Activated T-cell treated with anti-CD3 and anti-CD28 coated beads, Interleukin-2, amount 50 U/mL, for 24 hours (primary cell): Measurements from ENCODE around the gene SCAF8.
"Not testable (repeated sequence)": the region's sequence is repeated elsewhere in the genome, so short reads cannot be mapped to it uniquely, and the experiment has no call there.

ENCODE experiments used
- DNase-seq: peaks from one replicate; pipeline ENCODE4 v3.0.0-alpha.2; 2020
- H3K27ac Mint-ChIP-seq: 2 replicates; pipeline ENCODE4 v1.8.0; 2020; ENCODE audit warnings: mild to moderate bottlenecking, mixed read lengths
- H3K27me3 Mint-ChIP-seq: 2 replicates; pipeline ENCODE4 v1.8.0; 2020; ENCODE audit warnings: mixed read lengths
- H3K36me3 Mint-ChIP-seq: 2 replicates; pipeline ENCODE4 v1.8.0; 2020; ENCODE audit warnings: low read depth, mixed read lengths
- H3K4me1 Mint-ChIP-seq: 2 replicates; pipeline ENCODE4 v1.8.0; 2020; ENCODE audit warnings: low read depth, mixed read lengths
- H3K4me3 Mint-ChIP-seq: 2 replicates; pipeline ENCODE4 v1.8.0; 2020; ENCODE audit warnings: mild to moderate bottlenecking, moderate library complexity, mixed read lengths
- H3K9me3 Mint-ChIP-seq: 2 replicates; pipeline ENCODE4 v1.8.0; 2020; ENCODE audit warnings: mixed read lengths

Gene SCAF8

DNA sequence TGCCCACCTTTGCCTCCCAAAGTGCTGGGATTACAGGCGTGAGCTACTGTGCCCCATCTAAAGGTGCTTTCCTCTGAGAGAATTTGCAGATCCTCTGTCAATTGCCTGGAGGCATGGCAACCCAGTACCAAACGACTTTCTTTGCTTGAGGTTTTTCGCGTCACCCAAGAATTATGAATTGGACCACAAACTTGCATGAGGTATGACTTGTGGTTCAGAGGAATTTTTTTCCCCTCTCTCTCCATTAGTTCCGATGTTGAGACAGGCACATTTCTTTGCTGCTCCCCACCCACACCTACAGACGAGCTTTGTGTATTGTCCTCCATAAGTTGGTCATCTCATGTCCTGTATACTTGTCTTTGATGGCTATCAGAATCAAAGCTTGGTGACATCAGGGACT lies 11.8 kb upstream of the SCAF8 start:
- no peak for DNase-seq
- Mint-ChIP-seq H3K36me3 (peaks cover 3% of the 10 kb centered on the region), H3K9me3 (peaks cover 4% of the 10 kb centered on the region), H3K4me3 (no peak overlapping the region), H3K27me3 (peaks cover 20% of the 10 kb centered on the region), H3K4me1 (no peaks in the 10 kb centered on the region), H3K27ac (no peak overlapping the region)

DNA sequence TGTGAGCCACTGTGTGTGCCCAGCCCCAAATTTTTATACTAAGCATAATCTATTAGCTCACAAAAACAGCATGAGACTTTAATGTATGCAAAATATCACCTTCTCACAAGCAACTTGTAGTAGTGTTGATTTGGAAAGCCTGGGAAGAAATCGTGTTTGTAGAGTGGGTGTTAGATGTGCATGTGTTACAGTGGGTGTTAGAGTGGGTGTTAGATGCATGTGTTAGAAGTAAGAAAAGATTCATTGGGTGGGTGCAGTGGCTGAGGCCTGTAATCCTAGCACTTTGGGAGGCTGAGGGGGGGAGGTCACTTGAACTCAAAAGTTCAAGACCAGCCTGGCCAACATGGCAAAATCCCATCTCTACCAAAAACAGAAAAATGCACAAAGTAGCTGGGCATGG lies 6.3 kb upstream of the SCAF8 start:
- Mint-ChIP-seq H3K9me3 (no peaks in the 10 kb centered on the region), H3K27me3 (peaks cover 11% of the 10 kb centered on the region), H3K27ac (no peak overlapping the region), H3K36me3 (no peaks in the 10 kb centered on the region), H3K4me3 (no peak overlapping the region), H3K4me1 (peaks cover 3% of the 10 kb centered on the region)
- DNase-seq, result no peak

DNA sequence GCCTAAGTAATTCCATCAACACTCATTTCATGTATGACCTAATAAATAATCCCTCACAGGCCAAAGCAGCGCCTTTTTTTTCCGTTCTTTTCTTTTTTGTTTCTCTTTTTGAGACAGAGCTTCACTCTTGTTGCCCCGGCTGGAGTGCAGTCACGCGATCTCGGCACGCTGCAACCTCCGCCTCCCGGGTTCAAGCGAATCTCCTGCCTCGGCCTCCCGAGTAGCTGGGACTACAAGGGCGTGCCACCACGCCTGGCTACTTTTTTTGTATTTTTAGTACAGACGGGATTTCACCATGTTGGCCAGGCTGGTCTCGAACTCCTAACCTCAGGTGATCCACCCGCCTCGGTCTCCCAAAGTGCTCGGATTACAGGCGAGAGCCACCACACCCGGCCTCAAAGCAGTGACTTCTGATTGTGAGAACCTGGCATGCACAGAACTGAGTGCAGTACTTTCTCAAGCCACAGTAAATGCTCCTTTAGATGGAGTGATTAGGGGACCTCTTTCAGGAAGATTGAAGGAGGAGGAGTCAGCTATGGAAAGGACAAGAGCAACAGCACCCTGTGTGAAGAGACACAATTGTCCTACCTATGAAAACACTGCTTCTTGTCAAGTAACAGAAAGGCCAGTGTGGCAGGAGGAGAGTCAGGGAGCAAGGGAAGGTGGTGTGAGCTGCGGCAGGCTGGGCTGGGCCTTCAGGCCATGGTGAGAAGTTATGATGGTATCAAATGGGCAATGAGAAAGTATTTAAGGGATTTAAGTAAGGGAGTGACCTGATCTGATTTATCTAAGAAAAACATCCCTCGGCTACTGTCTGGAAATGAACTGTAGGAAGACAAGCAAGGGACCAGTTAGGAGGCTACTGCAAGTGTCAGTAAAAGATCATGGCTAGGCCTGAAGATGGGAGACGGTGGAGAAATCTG lies 1.7 kb upstream of the SCAF8 start:
- Mint-ChIP-seq H3K27me3 (no peaks in the 10 kb centered on the region), H3K27ac (no peak overlapping the region), H3K4me1 (peaks cover 27% of the 10 kb centered on the region), H3K36me3 (peaks cover 18% of the 10 kb centered on the region), H3K4me3 (peak overlapping the region; percentile 32), H3K9me3 (no peaks in the 10 kb centered on the region)
- DNase-seq, result no peak

DNA sequence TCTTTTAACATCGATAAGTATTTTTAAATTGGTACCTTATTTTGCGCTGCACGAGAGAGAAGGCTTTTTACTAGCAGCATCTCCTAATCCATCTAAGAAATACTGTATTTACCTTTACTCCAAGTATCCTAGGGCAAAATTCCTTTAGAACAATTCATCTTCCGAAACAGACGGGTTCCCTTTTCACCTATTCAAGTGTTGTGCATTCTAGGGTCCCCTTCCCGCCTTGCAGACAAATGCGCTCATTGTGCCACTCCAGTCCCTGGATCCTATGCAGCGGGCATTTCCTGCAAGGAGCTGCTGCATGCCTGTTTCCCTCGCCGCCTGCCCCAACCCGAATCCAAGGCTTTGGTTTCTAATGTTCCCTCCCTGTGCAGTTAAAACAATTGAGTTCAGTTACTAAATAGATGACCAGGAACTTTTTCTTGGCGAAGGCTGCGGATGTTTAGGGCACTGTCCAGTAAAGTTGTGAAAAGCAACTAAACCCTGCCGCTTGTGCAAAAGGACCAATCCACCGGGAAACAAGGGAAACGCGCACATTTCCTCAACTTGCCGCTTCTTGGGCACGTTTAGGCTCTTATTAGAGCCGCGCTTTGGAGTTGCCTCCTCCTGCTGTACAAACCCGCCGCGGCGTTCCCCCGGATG lies 556 bp upstream of the SCAF8 start:
- Mint-ChIP-seq H3K27me3 (no peaks in the 10 kb centered on the region), H3K27ac (peak overlapping the region; percentile 86), H3K4me1 (peaks cover 38% of the 10 kb centered on the region), H3K36me3 (peaks cover 28% of the 10 kb centered on the region), H3K9me3 (no peaks in the 10 kb centered on the region), H3K4me3 (peak overlapping the region; percentile 83)
- no peak for DNase-seq

DNA sequence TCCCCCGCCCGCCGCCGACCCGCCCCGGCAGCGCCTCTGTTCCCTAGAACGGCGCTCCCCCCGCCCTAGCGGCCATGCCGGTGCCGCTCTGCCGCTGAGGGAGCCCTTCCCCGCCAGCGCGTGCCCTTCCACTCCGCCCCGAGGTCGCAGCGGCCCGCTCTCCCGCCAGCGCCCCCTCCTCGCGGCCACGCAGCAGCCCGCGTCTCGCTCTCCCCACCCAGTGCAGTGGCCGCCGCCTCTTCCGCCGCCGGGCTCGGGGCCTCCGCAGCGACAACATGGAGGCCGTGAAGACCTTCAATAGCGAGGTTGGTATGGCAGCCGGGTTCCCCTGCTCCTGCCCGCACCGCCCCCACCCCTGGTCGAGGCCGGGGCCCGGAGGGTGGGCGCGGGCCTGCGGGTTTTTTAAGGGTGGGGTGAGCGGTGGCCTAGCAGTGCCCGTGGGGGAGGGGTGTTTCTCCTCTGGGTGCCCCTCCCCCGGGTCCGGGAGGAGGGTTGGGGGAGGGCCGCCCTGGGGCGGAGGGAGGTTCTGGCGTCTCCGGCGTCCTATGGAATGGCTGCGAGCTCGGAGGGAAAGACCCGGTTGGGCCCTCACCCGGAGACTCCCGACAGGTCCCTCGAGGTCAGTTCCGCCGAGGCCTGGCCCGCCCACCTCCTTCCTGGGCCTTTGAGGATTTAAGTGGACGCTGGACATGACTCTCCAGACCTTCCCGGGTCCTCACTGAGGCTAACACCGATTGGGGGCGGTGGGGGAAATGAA lies 588 bp downstream of the SCAF8 start:
- Mint-ChIP-seq H3K9me3 (no peaks in the 10 kb centered on the region), H3K4me3 (peak overlapping the region; percentile 87), H3K27me3 (no peaks in the 10 kb centered on the region), H3K4me1 (peaks cover 49% of the 10 kb centered on the region), H3K36me3 (peaks cover 39% of the 10 kb centered on the region), H3K27ac (peak overlapping the region; percentile 97)
- peak; percentile 93 for DNase-seq

DNA sequence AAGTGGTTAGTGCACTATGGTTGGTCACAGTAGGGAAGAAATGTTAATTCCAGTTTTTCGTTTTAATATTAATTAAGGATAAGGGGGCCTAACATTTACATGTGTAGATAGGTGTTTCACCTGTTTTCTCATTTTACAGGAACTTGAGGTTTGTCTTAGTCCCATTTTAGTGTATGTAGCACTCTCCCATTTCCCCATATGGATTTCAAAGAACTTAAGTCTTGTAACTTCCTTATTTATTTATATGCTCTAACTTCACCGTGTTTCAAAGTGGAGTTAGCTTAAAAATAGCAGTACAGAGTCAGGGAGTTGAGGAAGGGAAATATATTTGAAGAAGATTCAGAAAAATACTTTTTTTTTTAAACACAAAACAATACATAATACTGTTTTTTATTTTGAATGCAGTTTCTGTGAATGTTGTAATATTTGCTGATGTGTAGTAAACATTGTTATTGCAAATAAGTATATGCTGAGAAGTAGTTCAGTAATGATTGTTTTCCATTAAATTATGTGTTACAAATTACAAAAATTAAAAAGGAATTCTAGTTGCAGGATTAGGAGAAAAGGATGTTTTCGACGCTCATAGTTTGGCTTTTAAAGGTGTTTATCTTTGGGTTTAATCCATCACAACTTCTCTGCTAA lies 3.5 kb downstream of the SCAF8 start:
- peak overlapping the region; percentile 18 for H3K4me3 Mint-ChIP-seq
- H3K9me3 Mint-ChIP-seq, result no peaks in the 10 kb centered on the region
- peaks cover 54% of the 10 kb centered on the region for H3K36me3 Mint-ChIP-seq
- H3K27ac Mint-ChIP-seq, result peak overlapping the region; percentile 50
- DNase-seq, result no peak
- H3K27me3 Mint-ChIP-seq, result no peaks in the 10 kb centered on the region
- H3K4me1 Mint-ChIP-seq, result peaks cover 71% of the 10 kb centered on the region

DNA sequence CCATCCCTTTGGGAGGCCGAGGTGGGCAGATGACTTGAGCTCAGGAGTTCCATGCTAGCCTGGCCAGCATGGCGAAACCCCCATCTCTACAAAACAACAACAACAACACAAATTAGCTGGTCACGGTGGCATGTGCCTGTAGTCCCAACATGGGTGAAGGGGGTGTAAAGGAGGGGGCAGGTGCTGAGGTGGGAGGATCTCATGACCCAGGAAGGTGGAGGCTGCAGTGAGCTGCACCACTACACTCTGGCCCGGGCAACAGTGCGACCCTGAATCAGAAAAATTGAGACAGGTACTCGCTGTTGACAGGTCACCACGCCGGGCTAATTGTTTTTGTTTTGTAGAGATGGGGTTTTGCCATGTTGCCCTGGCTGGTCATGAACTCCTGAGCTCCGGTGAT lies 4.2 kb downstream of the SCAF8 start:
- peaks cover 72% of the 10 kb centered on the region for H3K4me1 Mint-ChIP-seq
- no peaks in the 10 kb centered on the region for H3K9me3 Mint-ChIP-seq
- DNase-seq, result no peak
- H3K27me3 Mint-ChIP-seq, result no peaks in the 10 kb centered on the region
- peak overlapping the region; percentile 38 for H3K27ac Mint-ChIP-seq
- H3K36me3 Mint-ChIP-seq, result peaks cover 61% of the 10 kb centered on the region
- H3K4me3 Mint-ChIP-seq, result no peak overlapping the region

DNA sequence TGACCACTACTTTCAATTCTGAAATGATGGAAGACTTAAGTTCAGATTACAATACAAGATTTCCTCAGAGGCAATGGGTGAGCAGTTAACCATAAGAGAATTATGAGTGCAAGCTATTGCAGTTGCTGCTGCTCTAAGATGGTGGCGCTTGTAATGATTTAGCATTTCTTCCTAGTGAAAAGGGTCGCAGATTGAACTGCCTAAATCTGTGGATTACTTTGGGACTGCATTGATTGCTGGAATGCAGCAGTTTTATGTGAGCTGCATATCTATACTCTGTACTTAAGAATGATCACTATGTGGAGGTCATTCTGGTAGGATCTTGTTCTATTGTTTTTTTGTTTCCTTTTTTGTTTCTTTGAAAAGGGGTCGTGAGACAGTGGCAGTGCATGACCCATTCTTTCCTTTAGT lies 5.3 kb downstream of the SCAF8 start:
- H3K4me1 Mint-ChIP-seq, result peaks cover 74% of the 10 kb centered on the region
- no peak overlapping the region for H3K4me3 Mint-ChIP-seq
- H3K36me3 Mint-ChIP-seq, result peaks cover 71% of the 10 kb centered on the region
- DNase-seq, result no peak
- H3K27ac Mint-ChIP-seq, result peak overlapping the region; percentile 38
- no peaks in the 10 kb centered on the region for H3K9me3 Mint-ChIP-seq
- H3K27me3 Mint-ChIP-seq, result no peaks in the 10 kb centered on the region

DNA sequence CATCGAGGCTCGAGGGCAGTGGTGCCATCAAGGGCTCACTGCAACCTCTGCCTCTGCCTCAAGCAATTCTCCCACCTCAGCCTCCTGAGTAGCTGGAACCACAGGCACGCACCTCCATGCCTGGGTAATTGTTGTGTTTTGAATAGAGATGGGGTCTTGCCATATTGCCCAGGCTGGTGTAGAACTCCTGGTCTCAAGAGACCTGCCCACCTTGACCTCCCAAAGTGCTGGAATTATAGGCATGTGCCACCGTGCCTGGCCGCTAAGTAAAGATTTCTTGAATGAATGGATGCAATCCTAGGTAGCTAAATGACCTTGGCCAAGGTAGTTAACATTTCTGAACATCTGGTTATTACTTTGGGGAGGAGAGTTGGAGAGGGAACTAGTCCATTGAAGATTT lies 7.4 kb downstream of the SCAF8 start:
- no peak overlapping the region for H3K4me3 Mint-ChIP-seq
- peak overlapping the region; percentile 34 for H3K27ac Mint-ChIP-seq
- peaks cover 78% of the 10 kb centered on the region for H3K36me3 Mint-ChIP-seq

DNA sequence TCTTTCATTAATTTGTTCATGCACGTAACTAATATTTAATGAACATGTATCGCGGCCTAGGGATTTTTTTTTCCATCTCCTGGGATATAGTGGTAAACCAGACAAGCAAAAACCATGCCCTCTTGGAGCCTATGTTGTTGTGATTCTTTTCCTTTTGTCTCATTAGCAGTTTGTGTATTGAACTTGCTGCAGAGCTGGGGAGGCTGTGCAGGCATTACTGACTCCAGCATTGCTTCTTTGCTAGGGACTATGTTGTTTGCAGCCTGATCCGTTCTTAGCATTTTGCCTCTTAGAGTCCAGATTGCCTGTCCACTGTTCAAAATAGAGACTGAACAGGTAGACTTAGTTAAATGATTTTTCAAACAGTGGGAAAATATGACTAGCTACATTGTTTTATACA lies 9.7 kb downstream of the SCAF8 start:
- Mint-ChIP-seq H3K9me3 (no peaks in the 10 kb centered on the region), H3K36me3 (peaks cover 69% of the 10 kb centered on the region), H3K27me3 (no peaks in the 10 kb centered on the region), H3K4me1 (peaks cover 81% of the 10 kb centered on the region), H3K27ac (no peak overlapping the region), H3K4me3 (no peak overlapping the region)
- no peak for DNase-seq

More for the DNA sequence above, 7.4 kb downstream of the SCAF8 start:
- H3K4me1 Mint-ChIP-seq, result peaks cover 83% of the 10 kb centered on the region
- H3K9me3 Mint-ChIP-seq, result no peaks in the 10 kb centered on the region
- no peak for DNase-seq
- H3K27me3 Mint-ChIP-seq, result no peaks in the 10 kb centered on the region

DNA sequence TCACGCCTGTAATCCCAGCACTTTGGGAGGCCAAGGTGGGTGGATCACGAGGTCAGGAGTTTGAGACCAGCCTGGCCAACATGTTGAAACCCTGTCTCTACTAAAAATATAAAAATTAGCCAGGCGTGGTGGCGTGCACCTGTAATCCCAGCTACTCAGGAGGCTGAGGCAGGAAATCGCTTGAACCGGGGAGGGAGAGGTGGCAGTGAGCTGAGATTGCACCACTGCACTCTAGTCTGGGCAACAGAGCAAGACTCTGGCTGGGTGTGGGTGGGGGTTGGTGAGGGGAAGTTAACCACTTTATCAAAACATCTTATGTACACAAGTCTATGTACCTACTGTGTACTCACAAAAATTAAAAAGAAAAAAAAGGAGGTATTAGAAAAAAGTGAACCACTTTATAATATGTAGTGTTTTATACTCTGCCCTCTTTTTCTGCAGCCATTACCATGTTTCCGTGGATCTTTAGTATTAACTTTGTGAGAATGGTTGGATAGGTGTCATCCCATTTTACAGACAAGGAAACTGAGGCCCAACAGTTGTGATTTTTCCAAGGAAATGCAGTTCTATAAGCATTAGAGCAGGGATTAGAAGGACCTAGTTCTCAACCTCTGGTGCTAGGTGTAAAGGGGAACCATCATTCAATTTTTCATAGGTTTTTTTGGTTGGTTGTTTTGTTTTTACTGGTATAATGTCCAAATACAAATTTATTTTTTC lies 11.0 kb downstream of the SCAF8 start:
- not testable (repeated sequence) for H3K9me3 Mint-ChIP-seq, H3K27ac Mint-ChIP-seq, DNase-seq, H3K27me3 Mint-ChIP-seq, H3K4me3 Mint-ChIP-seq
- Mint-ChIP-seq H3K4me1 (peaks cover 79% of the 10 kb centered on the region), H3K36me3 (peaks cover 67% of the 10 kb centered on the region)

DNA sequence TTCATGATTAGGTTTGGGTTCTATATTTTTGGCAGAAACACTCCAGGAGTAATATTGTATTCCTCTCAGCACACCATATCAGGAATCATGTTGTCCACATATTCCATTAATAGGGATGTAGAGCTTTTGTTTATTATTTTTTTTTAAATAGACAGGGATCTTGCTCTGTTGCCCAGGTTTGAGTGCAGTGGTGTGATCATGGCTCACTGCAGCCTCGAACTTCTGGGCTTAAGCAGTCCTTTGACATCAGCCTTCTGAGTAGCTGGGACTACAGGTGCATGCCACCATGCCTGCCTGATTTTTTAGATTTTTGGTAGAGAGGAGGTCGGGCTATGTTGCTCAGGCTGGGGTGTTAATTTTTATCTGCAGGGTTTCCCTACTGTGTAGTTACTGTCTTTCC lies 12.0 kb downstream of the SCAF8 start:
- Mint-ChIP-seq H3K36me3 (peaks cover 62% of the 10 kb centered on the region), H3K27ac (no peak overlapping the region), H3K27me3 (no peaks in the 10 kb centered on the region), H3K4me1 (peaks cover 80% of the 10 kb centered on the region), H3K9me3 (no peaks in the 10 kb centered on the region), H3K4me3 (no peak overlapping the region)
- no peak for DNase-seq

DNA sequence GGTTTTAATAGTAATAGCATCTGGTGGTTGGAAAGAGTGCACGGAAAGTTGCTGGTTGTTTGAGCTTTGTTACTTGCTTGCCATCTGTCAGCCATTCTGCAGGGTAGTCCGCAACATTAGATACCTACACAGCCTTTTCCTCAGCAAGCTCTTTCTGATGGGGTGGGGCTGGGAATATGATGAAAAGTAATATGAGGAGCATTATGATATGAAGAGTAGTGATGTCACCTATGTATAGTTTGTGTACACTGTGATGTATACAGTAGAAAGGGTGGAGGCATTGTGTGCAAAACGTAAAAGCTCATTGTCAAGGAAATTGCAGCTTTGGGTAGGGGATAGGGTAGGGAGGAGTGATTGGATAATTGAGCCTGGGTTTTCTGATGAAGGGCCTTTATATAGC lies 16.1 kb downstream of the SCAF8 start:
- H3K27ac Mint-ChIP-seq, result no peak overlapping the region
- no peaks in the 10 kb centered on the region for H3K9me3 Mint-ChIP-seq
- no peak overlapping the region for H3K4me3 Mint-ChIP-seq
- no peak for DNase-seq
- peaks cover 78% of the 10 kb centered on the region for H3K4me1 Mint-ChIP-seq
- H3K27me3 Mint-ChIP-seq, result no peaks in the 10 kb centered on the region
- peaks cover 47% of the 10 kb centered on the region for H3K36me3 Mint-ChIP-seq
